SIG-M5 treated with dmso at 0.1 percent for 504 hours (cell line): Measurements from ENCODE around the gene GVQW3.
A peak's percentile ranks its signal among the peaks of the same experiment; 100 is the strongest.

ENCODE experiments used
- DNase-seq: peaks from one replicate; lab custom pipeline; 2025; ENCODE audit not compliant: unreplicated experiment; lab: John Stamatoyannopoulos, UW

Gene GVQW3

DNA sequence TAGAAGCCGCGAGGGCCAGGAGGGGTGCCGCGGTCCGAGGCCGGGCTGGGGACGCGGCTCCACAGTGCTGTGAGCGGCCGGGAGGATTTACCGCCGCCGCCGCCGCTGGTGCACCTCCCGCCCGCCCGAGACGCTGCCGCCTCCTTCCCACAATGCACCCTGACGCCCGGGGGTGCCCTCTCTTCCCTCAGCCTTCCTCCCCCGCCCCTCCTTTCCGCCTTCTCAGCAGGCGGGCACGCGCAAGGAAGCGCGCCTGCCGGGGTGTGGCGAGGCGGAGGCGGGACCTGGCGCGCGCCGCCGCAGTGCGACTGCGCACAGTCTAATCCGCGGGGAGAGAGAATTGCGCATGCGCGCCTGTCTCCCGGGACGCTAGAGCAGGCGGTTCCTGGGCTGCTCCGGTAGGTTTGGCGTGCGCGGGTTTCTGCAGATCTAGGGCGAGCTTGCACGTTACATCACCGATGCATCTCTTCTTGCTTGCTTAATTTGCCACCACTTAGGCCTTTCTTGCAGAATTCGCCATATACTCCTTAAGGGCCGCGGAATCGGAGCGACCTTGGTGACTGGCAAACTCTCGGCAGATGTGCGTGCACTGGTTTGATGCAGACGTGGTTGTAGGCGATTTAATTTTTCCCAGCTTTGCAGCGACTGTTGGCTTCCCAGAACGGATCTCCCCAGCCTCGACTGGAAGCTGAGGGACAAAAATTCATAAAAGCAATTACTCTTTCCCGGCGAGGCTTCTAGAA is at the start of gene GVQW3, which contains the start of gene THAP12:
Gene GVQW3, plus strand, starts transcription at position 347 of the 743 bp plus-strand sequence. CDS start 506 bp downstream, outside the sequence.
Gene THAP12, minus strand, starts transcription at position 156 of the 743 bp plus-strand sequence. CDS start 296 bp downstream, outside the sequence.
- peak; percentile 93 for DNase-seq

DNA sequence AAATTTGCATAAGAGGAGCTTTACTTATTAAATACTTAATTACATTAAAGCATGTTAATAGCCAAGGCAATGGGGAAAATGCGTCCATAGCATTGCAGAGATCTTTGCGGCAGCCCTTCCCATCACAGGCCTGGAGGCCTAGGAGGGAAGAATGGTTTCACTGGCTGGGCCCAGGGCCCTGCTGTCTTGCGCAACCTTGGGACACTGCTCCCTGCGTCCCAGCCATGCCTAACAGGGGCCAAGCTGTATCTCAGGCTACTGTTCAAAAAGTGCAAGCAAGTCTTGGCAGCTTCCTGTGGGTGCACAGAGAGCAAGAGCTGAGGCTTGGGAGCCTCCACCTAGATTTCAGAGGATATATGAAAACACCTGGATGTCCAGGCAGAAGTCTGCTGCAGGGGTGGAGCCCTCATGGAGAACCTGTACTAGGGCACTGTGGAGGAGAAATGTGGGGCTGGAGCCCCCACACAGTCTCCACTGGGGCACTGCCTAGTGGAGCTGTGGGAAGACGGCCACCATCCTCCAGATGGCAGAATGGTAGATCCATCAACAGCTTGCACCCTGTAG is 46.2 kb upstream of the GVQW3 start:
- no peak for DNase-seq

DNA sequence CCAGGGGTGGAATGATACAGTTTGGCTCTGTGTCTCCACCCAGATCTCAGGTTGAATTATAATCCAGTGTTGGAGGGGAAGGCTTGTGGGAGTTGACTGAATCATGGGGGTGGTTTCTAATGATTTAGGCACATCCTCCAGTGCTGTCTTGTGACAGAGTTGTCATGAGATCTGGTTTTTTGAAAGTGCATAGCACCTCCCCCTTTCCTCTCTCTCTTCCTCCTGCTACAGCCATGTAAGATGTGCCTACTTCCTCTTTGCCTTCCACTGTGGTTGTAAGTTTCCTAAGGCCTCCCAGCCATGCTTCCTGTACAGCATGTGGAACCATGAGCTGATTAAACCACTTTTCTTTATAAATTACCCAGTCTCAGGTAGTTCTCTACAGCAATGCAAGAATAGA is 45.3 kb upstream of the GVQW3 start:
- DNase-seq, result peak; percentile 77

DNA sequence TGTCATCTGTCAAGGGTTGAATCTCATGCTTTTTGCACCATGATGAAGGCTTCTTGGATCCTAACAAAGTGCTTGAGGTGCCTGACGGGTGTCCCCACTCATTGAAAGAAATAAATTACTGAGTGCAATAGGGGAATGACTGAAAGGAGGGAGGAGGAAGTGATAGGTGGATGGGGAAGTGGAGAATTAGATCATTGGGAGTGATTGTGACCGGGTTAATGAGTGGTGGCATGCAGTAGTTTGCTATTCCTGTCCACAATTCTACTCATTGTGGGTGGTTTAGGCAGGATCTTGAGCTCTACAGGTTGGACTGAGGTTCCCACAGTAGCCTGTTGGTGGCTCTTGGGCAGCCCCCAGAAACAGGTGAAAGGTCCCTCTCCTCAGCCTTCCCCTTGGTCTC is 44.5 kb upstream of the GVQW3 start:
- DNase-seq, result peak; percentile 43

GRCh38 chr11:76337469-76337868 is 43.7 kb upstream of the GVQW3 start:
- DNase-seq, result no peak

DNA sequence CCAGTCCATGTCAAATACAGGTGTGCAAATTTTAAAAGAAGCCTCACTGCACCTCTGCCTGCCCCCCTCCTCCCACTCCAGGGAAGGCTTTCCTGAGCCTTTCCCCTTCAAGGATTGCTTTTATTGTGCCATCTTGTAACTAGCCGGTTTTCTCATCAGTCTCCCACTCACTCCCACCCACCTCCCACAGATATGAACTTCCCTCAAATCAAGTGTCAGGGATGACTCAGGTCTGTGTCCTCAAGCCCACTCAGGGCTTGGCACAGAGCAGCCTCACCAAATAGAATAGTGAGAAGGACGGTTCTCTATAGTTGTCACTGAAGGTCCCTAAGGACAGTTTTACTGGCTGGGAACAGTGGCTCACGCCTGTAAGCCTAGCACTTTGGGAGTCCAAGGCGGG is 43.2 kb upstream of the GVQW3 start:
- no peak for DNase-seq

- DNase-seq, result peak; percentile 85
Measured at GRCh38 chr11:76339221-76339620, 41.9 kb upstream of the GVQW3 start.

DNA sequence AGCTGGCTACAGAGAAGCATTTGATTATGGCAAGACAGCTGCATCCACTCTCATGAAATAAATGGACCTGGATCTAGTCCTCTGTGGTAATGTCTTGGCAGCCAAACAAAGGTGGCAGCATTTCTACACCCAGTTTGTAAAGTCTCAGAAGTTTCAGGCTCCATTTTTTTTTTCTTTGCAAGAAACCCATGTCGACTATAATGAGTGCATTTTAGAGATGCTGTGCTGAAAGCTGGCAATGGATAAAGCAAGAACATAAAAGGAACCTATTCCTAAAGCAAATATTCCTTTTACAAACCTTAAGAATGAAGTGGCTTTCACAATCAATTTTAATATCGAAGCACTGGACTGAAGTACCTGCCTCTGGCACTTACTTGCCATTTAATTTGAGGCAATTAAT is 33.7 kb upstream of the GVQW3 start:
- no peak for DNase-seq

GRCh38 chr11:76348348-76348747 is 32.8 kb upstream of the GVQW3 start:
- no peak for DNase-seq

- no peak for DNase-seq
Measured at GRCh38 chr11:76355172-76355571, 26.0 kb upstream of the GVQW3 start.

- DNase-seq, result no peak
Measured at GRCh38 chr11:76361374-76361773, 19.7 kb upstream of the GVQW3 start.

GRCh38 chr11:76361776-76362175 is 19.3 kb upstream of the GVQW3 start:
- DNase-seq, result no peak

DNA sequence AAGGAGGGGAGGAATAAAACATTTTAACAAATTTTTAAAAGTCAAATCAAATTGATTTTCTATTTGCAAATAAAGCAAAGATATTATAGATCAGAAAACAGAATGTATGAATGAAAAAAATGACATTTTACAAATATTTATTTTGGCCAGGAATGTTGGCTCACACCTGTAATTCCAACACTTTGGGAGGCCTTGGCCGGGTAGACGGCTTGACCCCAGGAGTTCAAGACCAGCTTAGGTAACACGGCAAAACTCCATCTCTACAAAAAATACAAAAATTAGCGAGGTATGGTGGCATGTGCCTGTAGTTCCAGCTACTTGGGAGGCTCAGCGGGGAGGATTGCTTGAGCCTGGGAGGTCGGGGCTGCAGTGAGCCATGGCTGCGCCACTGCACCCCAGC is 18.4 kb upstream of the GVQW3 start:
- DNase-seq, result no peak

DNA sequence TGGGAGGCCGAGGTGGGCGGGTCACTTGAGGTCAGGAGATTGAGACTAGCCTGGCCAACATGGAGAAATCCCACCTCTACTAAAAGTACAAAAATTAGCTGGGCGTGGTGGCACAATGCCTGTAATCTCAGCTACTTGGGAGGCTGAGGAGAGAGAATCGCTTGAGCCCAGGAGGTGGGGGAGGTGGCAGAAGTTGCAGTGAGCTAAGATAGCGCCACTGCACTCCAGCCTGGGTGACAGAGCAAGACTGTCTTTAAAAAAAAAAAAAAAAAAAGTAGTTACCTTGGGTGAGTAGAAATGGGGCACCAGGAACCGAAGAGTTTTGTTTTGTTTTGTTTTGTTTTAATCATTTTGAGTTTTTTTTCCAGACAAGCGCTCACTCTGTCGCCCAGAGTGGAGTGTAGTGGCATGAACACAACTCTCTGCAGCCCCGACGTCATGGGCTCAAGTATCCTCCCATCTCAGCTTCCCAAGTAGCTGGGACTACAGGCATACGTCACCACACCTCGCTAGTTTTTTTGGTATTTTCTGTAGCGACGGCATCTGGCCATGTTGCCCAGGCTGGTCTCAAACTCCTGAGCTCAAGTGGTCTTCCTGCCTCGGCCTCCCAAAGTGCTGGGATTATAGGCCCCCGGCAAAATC is 16.0 kb upstream of the GVQW3 start:
- DNase-seq, result no peak

DNA sequence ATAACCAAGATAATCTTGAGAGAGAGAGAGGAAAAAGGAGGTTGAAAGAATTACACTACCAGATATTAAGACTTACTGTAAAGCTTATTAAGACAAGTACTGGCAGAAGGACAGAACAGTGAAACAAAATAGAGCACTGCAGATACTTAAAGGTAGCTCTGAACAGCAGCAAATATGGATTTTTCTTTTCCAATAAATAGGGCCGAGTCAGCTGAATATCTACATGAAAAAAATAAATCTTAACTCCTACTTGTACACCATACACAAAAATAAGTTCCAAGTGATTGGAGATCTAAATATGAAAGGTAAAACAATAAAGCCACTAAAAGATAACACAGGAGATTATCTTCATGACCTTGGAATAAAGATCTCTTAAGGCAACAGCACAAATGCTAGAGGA is 12.6 kb upstream of the GVQW3 start:
- no peak for DNase-seq

GRCh38 chr11:76369406-76369805 is 11.7 kb upstream of the GVQW3 start:
- no peak for DNase-seq

- peak; percentile 28 for DNase-seq
Measured at GRCh38 chr11:76371170-76371569, 10.0 kb upstream of the GVQW3 start.

DNA sequence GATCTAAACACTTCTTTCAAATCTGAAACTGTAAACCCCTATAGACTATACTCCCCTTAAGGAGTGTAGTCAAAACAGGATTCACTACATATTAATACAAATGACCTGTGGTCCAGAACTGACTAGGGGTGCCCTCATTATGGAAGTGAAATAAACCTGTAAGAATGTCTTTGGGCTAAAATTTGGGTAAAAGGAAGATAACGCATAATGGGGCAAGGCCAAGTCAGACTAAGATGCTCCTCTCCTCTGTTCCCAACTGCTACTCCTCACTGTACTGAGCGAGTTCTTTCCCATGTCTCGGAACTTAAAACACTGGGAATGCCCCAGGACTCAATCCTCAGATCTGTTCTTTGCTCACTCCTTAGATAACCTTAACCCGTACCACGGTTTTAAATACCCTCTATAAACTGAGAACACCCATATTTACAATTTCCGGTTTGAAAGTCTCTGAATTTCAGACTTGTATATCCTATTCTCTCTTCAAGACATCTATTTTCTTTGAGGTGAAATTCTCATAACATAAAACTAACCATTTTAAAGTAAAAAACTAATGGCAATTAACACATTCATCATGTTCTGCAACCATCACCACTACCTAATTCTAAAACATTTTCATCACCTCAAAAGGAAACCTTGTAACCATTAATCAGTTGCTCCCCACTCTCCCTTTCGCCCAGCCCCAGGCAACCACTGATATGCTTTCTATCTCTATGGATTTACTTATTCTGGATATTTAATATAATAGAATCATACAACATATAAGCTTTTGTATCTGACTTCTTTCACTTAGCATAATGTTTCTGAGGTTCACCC is 4.2 kb upstream of the GVQW3 start:
- no peak for DNase-seq

- no peak for DNase-seq
Measured at GRCh38 chr11:76379807-76380158, 1.3 kb upstream of the GVQW3 start.

- DNase-seq, result no peak
Measured at GRCh38 chr11:76380159-76380976, 755 bp upstream of the GVQW3 start.

DNA sequence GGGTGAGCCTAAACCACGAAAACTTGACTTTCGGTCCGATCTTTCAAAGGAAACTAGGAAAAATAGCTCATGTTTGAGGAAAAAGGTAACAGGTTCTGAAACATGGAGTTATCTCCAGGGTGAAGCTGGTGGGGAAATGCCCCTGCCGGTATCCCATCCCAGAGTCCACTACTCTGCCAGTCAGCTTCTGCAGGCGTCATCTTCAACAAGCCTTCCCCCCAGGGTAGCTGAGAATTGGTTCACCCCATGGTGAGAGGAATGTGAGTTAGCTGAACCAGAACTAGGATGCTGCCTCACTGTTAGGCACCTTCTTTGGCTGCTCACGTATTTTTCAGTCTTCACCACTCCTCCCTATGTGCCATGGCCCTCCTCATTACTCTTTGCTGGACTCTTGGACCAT is 1.1 kb downstream of the GVQW3 start:
- peak; percentile 20 for DNase-seq
